HL-60 (cell line): ENCODE measurements around the gene ACOD1.
"Not testable (repeated sequence)": the region's sequence is repeated elsewhere in the genome, so short reads cannot be mapped to it uniquely, and the experiment has no call there.

ENCODE experiments used
- GABPA ChIP-seq: IDR thresholded peaks from 2 replicates; pipeline ENCODE4 v1.6.1; 2012; ENCODE audit warnings: low read depth
- POLR2AphosphoS5 ChIP-seq: IDR thresholded peaks from 2 replicates; pipeline ENCODE4 v1.6.1; 2012; ENCODE audit warnings: low read depth
- SPI1 ChIP-seq: IDR thresholded peaks from 2 replicates; pipeline ENCODE4 v1.6.1; 2012; ENCODE audit warnings: low read depth, mild to moderate bottlenecking, borderline replicate concordance
- TF ChIP-seq, protein P1 (sequence below): IDR thresholded peaks from one replicate; pipeline ENCODE4 v1.5.1; 2011; ENCODE audit warnings: low read length, control low read depth, inconsistent platforms; ENCODE audit not compliant: insufficient read depth
- TF ChIP-seq, protein P2 (sequence below): IDR thresholded peaks from 2 replicates; pipeline ENCODE4 v1.6.1; 2012; ENCODE audit warnings: low read depth; ENCODE audit not compliant: insufficient replicate concordance

DNA sequence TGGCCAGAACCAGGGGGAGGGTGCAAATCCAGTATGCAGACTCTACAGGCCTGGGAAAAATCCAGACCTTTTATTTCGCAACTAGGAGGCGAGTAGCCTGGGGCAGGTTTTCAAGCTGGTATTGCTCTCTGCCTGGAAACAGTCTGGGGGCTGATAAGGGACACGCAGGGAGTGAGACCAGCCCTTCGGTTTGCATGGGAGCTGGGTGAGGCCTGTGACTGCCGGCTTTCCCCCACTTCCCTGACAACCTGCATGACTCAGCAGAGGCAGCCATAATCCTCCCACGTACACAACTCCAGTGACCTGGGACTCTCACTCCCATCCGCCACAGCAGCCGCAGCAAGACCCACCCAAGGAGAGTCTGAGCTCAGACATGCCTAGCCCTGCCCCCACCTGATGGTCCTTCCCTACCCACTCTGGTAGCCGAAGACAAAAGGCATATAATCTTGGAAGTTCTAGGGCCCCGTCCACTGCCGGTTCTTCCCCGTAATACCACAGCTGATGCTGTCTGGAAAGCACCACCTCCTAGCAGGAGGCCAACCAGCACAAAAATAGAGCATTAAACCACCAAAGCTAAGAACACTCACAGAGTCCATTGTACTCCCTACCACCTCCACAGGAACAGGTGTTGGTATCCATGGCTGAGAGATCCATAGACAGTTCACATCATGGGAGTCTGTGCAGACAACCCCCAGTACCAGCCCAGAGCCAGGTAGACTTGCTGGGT, 30.4 kb upstream of the ACOD1 start:
- TF ChIP-seq, protein P1, sequence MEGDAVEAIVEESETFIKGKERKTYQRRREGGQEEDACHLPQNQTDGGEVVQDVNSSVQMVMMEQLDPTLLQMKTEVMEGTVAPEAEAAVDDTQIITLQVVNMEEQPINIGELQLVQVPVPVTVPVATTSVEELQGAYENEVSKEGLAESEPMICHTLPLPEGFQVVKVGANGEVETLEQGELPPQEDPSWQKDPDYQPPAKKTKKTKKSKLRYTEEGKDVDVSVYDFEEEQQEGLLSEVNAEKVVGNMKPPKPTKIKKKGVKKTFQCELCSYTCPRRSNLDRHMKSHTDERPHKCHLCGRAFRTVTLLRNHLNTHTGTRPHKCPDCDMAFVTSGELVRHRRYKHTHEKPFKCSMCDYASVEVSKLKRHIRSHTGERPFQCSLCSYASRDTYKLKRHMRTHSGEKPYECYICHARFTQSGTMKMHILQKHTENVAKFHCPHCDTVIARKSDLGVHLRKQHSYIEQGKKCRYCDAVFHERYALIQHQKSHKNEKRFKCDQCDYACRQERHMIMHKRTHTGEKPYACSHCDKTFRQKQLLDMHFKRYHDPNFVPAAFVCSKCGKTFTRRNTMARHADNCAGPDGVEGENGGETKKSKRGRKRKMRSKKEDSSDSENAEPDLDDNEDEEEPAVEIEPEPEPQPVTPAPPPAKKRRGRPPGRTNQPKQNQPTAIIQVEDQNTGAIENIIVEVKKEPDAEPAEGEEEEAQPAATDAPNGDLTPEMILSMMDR = not testable (repeated sequence)
- not testable (repeated sequence) for TF ChIP-seq POLR2AphosphoS5, GABPA, SPI1
- TF ChIP-seq, protein P2, sequence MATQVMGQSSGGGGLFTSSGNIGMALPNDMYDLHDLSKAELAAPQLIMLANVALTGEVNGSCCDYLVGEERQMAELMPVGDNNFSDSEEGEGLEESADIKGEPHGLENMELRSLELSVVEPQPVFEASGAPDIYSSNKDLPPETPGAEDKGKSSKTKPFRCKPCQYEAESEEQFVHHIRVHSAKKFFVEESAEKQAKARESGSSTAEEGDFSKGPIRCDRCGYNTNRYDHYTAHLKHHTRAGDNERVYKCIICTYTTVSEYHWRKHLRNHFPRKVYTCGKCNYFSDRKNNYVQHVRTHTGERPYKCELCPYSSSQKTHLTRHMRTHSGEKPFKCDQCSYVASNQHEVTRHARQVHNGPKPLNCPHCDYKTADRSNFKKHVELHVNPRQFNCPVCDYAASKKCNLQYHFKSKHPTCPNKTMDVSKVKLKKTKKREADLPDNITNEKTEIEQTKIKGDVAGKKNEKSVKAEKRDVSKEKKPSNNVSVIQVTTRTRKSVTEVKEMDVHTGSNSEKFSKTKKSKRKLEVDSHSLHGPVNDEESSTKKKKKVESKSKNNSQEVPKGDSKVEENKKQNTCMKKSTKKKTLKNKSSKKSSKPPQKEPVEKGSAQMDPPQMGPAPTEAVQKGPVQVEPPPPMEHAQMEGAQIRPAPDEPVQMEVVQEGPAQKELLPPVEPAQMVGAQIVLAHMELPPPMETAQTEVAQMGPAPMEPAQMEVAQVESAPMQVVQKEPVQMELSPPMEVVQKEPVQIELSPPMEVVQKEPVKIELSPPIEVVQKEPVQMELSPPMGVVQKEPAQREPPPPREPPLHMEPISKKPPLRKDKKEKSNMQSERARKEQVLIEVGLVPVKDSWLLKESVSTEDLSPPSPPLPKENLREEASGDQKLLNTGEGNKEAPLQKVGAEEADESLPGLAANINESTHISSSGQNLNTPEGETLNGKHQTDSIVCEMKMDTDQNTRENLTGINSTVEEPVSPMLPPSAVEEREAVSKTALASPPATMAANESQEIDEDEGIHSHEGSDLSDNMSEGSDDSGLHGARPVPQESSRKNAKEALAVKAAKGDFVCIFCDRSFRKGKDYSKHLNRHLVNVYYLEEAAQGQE = not testable (repeated sequence)
